DMS53 (cell line): ENCODE results near the gene GDF3.
"Not testable (repeated sequence)": the region's sequence is repeated elsewhere in the genome, so short reads cannot be mapped to it uniquely, and the experiment has no call there.

ENCODE experiments used
- DNase-seq: peaks from one replicate; lab custom pipeline; 2025; lab: John Stamatoyannopoulos, UW

GDF3 gene

GRCh38 chr12:7667125-7667524 is 28.4 kb downstream of the GDF3 start:
- DNase-seq = peak; percentile 22

GRCh38 chr12:7666595-7666994 is 29.0 kb downstream of the GDF3 start:
- DNase-seq = no peak

GRCh38 chr12:7661741-7662140 is 33.8 kb downstream of the GDF3 start:
- no peak for DNase-seq

- DNase-seq = no peak
Measured at GRCh38 chr12:7656121-7656520, 39.5 kb downstream of the GDF3 start.

DNA sequence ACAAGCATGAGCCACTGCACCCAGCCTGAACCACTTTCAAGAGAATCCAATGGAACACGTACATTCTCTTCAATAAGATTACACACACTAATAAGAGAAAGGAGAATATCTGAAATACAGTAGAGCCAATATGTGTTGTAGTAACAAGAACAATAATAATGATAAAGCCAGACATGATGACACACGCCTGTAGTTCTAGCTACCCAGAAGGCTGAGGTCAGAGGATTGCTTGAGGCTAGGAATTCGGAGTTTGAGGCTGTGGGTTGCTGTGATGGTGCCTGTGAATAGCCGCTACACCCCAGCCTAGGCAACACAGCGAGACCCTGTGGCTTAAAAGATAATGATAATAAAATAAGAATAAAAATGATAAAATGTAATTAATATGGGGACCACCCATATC is 45.5 kb downstream of the GDF3 start:
- no peak for DNase-seq

DNA sequence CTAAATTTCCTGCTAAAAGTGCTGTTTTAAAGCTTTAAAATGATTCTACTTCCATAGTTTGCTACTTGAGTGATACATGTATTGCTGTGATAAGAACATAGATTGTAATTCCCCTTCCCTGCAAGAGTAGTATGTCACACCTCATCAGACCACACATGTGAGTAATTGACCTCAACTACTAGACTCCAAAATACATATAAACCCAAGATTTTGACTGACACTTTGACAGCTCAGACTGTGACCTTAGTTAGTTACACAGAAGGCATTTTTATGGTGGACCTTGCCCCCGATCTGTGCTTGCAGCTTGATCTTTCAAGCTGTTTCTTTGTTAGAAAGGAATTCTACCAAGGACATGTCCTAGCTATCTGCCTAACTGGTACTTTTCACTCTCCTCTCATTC is 48.5 kb downstream of the GDF3 start:
- DNase-seq = no peak

DNA sequence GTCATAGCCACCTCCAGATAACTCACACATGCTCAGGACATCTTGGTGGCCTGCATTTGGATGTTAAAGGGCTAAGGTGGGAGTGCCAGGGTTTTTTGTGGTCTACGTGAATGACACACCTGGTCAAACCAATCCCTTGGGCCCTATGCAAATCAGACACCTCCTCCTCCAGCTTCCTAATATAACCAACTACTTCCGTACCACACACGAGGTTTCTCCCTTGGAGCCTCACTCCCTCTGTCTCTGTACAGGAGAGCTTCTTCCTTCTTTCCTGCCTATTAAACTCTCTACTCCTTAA is 49.4 kb downstream of the GDF3 start:
- DNase-seq = no peak

DNA sequence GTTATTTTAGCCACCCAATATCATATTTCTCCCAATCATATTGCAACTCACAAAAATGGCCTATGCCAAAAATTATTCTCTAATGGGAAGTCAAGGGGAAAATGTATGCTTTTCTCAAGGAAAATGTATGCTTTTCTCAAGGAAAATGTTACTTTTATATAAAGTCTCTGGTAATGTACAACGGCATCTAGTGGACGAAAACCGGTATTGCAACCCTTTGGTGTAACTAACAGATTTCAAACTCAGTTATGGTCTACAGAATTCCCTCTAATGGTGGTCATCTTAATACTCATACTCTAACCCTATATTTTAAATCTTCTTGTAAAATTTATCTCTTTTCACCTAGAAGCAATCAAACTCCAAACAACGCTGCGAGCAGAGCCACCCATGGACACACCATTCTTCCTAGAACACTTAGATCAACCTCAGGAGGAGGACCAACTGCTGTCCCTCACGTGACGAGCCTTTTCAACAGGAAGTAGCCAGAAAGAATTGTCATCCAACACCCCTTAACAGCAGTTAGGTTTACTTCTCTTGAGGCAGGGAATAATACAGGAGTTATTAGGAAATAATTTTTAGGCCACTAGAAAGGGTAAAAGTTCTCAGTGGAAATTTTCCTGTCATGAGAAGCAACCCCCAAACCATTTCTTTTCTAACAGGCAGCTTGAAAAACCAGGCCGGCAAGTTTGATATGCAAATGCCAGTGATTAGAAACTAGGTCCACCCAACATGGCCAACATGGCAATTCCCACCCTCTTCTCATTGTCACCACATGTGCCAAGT is 50.0 kb downstream of the GDF3 start:
- peak; percentile 70 for DNase-seq

GRCh38 chr12:7642876-7643309 is 52.7 kb downstream of the GDF3 start:
- DNase-seq = peak; percentile 66

DNA sequence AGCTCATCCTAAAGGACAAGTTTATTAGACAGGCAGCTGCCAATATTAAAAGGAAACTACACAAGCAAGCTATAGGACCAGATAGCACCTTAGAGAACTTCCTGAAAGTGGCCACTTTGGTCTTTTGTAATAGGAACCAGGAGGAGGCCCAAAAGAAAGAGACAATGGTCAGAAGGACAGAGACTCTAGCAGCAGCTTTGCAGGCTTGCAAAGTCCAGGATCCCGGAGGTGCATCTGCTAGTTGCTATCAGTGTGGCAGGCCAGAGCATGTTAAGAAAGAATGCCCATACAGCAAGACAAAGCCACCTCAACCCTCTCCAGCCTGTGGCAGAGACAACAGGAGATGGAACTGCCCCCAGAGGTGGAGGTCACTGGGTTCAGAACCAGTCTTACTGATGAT is 53.3 kb downstream of the GDF3 start:
- no peak for DNase-seq

GRCh38 chr12:7640123-7640995 is 55.2 kb downstream of the GDF3 start:
- not testable (repeated sequence) for DNase-seq
